ENCODE data around the gene HAX1.

- no peak for TF ChIP-seq POLR2A (IDR thresholded peaks at IDR 0.05)
- TF ChIP-seq, protein P1, sequence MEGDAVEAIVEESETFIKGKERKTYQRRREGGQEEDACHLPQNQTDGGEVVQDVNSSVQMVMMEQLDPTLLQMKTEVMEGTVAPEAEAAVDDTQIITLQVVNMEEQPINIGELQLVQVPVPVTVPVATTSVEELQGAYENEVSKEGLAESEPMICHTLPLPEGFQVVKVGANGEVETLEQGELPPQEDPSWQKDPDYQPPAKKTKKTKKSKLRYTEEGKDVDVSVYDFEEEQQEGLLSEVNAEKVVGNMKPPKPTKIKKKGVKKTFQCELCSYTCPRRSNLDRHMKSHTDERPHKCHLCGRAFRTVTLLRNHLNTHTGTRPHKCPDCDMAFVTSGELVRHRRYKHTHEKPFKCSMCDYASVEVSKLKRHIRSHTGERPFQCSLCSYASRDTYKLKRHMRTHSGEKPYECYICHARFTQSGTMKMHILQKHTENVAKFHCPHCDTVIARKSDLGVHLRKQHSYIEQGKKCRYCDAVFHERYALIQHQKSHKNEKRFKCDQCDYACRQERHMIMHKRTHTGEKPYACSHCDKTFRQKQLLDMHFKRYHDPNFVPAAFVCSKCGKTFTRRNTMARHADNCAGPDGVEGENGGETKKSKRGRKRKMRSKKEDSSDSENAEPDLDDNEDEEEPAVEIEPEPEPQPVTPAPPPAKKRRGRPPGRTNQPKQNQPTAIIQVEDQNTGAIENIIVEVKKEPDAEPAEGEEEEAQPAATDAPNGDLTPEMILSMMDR (IDR thresholded peaks at IDR 0.05), result no peak
These were observed 30.6 kb upstream of the HAX1 start for GRCh38 chr1:154241703-154242351.
